ENCODE data around the gene CAB39.

CAB39 gene

DNA sequence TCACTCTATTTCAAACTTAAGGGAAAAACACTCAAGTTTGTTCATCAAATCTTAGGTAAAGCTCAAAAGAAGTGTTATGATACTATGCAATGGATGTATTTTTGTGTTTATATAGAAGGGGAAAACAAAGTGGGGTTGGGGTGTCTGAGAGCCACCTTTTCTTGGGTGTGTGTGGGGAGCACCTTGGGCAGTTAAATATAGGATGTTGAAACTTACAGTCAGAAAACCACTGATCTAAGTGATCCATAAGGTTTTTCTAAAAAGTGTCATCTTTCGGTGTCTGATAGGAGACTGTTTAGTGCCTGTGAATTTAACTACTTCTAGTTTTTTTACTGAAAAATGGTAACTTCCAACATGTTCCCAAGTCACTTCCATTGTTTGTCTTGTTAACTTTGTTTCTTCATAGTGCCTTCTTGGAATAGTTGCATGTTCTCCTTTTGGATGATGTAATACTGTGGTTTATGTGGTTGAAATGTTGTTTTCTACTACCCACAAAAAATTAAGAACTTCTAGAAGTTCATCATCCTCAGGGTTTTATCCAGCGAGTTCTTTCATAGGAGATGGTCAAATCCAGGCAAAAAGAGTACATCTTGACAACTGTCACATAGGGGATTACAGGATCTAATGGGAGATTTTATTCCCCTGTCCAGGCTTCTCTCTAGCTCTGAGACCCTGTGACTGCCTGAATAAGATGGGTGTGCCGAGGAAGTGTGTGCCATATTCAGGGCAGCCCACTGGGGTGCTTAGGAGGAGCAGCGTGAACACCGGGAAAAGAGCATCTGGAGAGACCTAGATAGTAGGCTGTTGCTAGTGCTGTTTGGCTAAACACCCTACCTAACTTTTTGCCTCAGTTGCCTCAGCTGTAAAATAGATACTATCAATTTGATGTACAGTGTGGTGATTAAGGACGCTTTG is 46.2 kb downstream of the CAB39 start:
- peak; percentile 83 for DNase-seq

DNA sequence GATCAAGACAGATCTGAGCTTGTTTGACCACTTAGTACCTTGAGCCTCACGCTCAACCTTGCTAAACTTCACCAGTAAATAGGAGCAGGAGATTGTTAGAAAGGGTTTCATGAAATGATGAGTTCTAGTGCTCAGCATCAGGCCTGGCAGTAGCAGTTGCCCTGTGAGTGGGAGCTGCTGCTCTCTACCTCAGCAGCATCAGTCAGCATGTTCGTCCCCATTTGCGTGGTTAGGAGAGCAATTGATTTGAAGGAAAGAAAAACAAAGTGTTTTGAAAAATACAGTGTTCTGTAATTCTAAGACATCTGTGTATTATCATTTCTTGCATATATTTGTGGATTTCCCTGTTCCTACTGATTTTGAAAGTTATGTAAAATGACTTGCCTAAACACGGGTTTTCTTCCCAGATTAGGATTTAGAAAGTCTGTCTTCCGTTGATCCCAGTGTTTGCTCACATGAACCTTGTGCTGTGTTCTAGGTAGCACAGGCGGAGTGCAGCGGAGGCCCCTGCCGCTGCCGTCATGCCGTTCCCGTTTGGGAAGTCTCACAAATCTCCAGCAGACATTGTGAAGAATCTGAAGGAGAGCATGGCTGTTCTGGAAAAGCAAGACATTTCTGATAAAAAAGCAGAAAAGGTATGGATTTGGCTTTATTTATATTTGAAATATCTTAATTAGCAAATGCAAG is 47.0 kb downstream of the CAB39 start:
- no peak for DNase-seq

DNA sequence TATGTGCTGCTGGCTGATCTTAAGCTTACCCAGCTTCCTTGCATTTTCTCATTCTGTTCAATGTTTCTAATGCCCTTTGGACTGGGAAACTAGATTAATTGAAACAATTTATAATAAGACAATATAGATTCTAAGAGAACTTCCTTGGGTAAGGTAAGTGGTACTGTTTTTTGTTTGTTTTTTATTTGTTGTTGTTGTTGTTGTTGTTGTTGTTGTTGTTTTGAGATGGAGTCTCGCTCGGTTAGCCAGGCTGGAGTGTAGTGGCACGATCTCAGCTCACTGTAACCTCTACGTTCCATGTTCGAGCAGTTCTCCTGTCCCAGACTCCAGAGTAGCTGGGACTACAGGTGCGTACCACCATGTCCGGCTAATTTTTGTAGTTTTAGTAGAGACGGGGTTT is 49.1 kb downstream of the CAB39 start:
- DNase-seq: no peak

DNA sequence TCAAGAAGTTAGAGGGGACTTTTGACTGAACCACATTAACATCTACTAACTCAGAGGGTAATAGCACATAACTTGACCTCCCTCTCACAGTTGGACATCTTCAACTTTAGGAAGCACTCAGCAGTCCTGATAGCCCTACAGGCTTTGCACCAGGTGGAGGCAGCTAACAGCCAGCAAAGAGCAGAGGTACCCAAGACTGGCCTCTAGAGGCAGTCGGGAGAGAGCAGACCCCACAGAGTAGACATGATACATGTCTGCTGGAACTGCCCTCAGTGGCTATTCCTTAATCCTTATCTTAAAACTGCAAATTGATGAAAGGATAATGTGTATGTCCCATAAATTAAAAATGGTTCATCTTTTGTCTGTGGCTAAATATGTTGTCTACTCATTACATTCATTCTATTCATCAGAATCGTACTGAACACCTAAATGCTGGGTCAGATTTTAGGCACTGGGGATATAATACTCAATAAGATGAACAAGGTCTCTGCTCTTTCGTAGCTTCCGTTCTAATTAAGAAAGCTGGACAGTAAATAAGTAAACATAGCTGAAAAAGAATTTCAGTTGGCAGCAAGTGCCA is 49.8 kb downstream of the CAB39 start:
- peak; percentile 31 for DNase-seq

- DNase-seq: no peak
Observed at GRCh38 chr2:230764346-230764745, 51.7 kb downstream of the CAB39 start.

DNA sequence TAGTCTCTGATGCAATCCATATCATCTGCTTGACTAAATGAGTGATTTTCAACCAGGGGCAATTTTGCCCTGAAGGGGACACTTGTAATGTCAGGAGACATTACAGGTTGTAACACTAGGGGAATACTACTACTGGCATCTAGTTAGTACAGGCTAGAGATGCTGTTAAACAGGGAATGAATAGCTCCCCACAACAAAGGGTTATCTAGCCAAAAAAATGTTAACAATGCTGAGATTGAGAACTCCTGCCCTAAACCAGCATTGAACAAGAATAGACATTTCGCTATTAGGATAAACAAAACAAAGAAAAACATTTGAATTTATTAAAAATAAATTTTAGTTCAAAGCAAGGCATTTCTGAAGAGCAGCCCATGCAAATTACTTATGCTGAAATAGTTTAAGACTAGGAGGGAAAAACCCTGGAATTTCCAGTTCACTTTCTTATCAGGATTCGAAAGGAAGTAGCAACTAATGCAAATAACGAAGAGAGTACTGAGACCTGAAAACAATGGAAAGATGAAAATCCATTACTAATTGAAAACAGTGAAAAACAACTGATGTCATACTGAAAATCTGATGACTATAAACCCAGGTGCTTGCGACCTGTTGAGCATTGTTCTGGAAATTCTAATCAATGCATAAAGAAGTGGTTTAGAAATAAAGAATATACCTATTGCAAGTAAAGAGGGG is 53.1 kb downstream of the CAB39 start:
- peak; percentile 86 for DNase-seq

GRCh38 chr2:230767862-230768388 is 55.3 kb downstream of the CAB39 start:
- DNase-seq: no peak

- no peak for DNase-seq
Observed at GRCh38 chr2:230770804-230771203, 58.2 kb downstream of the CAB39 start.

GRCh38 chr2:230772156-230772555 is 59.5 kb downstream of the CAB39 start:
- no peak for DNase-seq

GRCh38 chr2:230773039-230773773 is 60.6 kb downstream of the CAB39 start:
- no peak for DNase-seq

GRCh38 chr2:230774348-230774951 is 61.8 kb downstream of the CAB39 start:
- DNase-seq: peak; percentile 50

- DNase-seq: no peak
Observed at GRCh38 chr2:230775737-230776136, 63.1 kb downstream of the CAB39 start.

GRCh38 chr2:230777721-230778120 is 65.1 kb downstream of the CAB39 start:
- DNase-seq: no peak

- DNase-seq: no peak
Observed at GRCh38 chr2:230778350-230779063, 65.9 kb downstream of the CAB39 start.

GRCh38 chr2:230779126-230779525 is 66.5 kb downstream of the CAB39 start:
- DNase-seq: no peak

DNA sequence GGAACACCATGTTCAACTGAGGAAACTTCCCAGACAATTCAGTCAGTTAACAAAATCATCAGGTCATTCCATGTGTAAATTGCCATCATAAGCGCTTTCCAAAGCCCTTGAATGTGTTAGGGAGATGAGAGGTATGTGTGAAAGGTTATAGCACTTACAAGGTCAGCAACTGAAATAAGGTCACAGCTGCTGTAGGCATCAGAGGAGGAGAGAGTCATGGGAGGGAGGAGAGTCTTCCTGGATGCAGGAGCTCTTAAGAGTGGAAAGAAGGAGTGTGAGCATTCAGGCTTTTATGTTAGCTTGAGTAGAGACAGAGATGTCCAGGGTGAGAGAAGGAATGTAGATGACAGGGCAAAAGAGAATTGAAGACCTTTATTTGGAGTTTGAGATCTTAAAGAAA is 67.0 kb downstream of the CAB39 start:
- no peak for DNase-seq

DNA sequence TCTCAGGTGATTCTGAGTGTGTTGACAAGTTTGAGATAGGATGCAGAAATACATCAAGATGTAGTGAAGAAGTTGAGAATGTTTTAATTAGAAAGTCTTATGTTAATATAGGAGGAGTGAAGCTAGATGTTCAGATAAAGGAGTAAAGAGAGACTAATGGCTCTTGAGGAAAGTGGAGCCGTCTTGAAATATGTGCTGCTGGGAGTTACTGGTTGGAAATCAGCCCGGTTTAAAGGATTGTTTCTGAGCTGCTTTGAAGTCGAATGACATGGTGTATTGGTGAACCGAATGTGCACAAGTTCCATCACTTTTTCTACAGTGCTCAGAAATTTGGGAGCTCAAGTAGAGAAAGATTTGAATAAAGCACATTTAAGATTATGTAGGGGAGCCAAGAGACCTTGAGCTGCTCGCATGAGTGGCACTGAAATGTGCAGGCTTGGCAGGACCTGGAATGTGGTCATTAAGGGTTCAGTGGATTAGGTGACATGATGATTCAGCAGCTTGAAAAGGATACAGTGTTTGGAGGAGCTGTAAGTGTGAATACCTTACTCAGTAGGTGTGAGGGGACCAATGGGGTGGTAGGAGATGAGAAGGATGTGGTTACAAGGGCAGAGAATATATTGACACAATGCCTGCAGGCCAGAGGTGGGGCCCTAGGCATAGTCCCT is 68.6 kb downstream of the CAB39 start:
- no peak for DNase-seq

GRCh38 chr2:230783101-230783500 is 70.5 kb downstream of the CAB39 start:
- no peak for DNase-seq

- DNase-seq: no peak
Observed at GRCh38 chr2:230784795-230785194, 72.2 kb downstream of the CAB39 start.

- DNase-seq: no peak
Observed at GRCh38 chr2:230785346-230785745, 72.7 kb downstream of the CAB39 start.

DNA sequence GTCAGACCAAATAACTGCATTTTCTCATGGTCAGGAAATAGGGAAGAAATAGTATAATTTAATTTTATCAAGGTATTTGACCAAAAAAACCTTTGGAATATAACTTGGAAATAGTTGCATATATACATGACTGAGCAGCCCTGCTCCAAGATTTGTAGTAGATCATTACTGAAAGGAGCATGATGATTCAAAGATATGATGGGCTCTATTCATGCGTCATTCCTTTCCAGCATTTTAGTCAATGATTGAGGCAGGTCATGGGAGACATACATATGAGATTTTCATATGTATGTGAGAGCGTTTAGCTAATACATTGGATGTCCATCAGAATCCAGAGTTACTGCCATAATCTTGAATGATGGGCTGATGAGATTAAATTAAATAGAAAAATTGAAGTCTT is 74.5 kb downstream of the CAB39 start:
- no peak for DNase-seq
